HG02571 (cell line): ENCODE results near the gene XK.
A peak's percentile ranks its signal among the peaks of the same experiment; 100 is the strongest.
"Not testable (repeated sequence)": the region's sequence is repeated elsewhere in the genome, so short reads cannot be mapped to it uniquely, and the experiment has no call there.

Experiments used
- ATAC-seq: cut with Tn5 transposase; IDR thresholded peaks from one replicate; pipeline ENCODE4 v1.9.1; 2021; ENCODE audit warnings: mild to moderate bottlenecking, moderate library complexity; ENCODE audit not compliant: unreplicated experiment

Gene XK, protein sequence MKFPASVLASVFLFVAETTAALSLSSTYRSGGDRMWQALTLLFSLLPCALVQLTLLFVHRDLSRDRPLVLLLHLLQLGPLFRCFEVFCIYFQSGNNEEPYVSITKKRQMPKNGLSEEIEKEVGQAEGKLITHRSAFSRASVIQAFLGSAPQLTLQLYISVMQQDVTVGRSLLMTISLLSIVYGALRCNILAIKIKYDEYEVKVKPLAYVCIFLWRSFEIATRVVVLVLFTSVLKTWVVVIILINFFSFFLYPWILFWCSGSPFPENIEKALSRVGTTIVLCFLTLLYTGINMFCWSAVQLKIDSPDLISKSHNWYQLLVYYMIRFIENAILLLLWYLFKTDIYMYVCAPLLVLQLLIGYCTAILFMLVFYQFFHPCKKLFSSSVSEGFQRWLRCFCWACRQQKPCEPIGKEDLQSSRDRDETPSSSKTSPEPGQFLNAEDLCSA

DNA sequence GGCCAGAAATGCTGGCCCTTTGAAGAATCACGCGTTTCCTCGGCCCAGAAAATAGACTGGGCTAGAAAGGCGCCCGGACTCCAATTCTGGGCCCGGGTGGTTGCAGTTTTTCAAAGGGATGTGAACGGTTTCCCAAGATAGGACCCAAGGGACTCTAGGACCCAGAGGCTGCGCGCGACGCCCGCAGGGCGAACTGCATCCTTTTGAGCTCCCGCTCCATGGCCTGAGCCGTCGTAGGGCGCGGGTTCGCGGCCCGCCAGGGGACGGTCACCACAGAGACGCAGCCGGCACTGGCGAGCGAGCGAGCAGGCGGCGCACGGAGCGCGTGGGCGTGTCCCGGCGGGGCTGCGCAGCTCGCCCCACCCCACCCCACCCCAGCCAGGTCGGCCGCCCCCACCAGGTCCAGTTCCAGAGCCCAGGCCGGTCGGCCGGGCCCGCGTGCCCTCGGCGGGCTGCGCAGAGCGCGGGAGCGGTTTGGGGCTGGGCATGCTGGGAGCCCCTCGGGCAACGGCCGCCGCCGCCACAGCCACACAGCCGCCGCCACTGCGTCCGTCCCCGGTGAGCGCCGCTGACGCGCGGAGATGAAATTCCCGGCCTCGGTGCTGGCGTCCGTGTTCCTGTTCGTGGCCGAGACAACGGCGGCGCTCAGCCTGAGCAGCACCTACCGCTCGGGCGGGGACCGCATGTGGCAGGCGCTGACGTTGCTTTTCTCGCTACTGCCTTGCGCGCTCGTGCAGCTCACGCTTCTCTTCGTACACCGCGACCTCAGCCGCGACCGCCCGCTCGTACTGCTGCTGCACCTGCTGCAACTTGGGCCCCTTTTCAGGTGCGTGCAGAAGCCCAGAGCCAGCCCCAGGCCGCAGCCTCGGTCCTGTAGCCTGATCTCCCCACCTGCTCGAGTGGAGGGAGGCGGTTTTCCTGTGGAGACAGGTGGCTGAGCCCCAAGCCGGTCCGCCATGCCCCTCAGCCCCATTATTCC is at the start of gene XK:
TSS of gene XK (plus strand) at position 411 of the 979 bp plus-strand sequence. CDS start at position 582, 171 bp downstream.
- ATAC-seq = peak; percentile 58

- ATAC-seq = no peak
Measured at GRCh38 chrX:37638047-37638446, 47.5 kb upstream of the XK start.

DNA sequence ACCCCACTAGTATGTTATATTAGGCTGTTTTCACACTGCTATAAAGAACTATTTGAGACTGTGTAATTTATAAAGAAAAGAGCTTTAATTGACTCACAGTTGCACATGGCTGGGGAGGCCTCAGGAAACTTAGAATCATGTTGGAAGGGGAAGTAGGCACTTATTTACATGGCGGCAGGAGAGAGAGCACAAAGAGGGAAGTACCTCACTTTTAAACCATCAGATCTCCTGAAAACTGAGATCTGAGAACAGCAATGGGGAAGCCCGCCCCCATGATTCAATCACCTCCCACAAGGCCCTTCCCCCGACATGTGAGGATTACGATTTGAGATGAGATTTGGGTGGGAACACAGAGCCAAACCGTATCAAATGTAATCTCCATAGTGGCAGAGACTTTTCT is 45.4 kb upstream of the XK start:
- no peak for ATAC-seq

DNA sequence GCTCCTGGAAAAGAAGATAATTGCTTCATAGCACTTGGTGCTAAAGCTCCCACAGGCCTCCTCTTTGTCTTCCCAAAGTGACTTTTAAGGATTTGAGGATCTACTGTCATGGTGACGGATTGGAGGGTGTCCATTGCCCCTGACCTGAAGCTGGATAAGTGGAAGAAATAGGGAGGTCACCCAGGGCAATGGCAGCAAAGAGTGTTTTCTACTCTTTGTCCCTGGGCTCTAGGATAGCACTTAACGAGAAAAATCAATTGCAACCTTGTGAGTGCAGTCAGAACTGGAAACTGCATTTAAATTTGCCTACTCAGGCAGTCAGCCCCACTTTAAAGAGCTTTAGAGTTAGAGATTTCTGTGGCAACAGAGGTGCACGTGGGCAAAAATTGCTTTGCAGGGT is 43.7 kb upstream of the XK start:
- no peak for ATAC-seq

- ATAC-seq = no peak
Measured at GRCh38 chrX:37644381-37645305, 40.9 kb upstream of the XK start.

GRCh38 chrX:37646254-37646653 is 39.3 kb upstream of the XK start:
- ATAC-seq = no peak

GRCh38 chrX:37650879-37651278 is 34.7 kb upstream of the XK start:
- ATAC-seq = not testable (repeated sequence)

- ATAC-seq = no peak
Measured at GRCh38 chrX:37651921-37652452, 33.6 kb upstream of the XK start.

DNA sequence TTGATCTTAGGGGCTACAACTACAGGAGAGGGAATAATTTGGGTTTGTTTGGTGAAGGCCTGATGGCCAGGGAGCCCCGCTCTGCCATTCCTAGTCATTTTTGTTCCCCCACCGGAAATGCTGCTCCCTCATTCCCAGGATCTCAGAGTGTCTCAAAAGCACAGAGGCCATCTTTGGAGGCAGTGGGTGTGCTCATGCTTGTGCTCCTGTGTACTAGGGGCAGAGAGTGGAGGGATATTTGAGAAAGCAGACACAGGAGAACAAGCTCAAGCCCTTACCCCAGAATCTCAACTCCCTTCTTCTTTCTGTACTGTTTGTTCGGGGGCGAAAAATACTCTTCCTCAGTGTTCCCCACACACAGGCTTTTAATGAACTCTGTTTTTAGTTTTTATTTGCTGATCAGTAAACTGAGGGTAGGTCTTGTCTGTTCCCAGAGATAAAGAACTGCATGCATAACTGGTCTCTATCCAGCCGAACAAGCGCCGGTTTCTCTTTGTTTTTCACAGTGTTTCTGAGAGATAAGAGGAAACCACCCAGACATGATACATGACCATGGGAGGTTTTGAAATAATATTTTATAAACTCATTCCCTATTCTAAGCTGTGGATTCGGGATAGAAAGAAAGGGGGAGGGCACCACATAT is 32.9 kb upstream of the XK start:
- ATAC-seq = no peak

- no peak for ATAC-seq
Measured at GRCh38 chrX:37653397-37654085, 32.0 kb upstream of the XK start.

DNA sequence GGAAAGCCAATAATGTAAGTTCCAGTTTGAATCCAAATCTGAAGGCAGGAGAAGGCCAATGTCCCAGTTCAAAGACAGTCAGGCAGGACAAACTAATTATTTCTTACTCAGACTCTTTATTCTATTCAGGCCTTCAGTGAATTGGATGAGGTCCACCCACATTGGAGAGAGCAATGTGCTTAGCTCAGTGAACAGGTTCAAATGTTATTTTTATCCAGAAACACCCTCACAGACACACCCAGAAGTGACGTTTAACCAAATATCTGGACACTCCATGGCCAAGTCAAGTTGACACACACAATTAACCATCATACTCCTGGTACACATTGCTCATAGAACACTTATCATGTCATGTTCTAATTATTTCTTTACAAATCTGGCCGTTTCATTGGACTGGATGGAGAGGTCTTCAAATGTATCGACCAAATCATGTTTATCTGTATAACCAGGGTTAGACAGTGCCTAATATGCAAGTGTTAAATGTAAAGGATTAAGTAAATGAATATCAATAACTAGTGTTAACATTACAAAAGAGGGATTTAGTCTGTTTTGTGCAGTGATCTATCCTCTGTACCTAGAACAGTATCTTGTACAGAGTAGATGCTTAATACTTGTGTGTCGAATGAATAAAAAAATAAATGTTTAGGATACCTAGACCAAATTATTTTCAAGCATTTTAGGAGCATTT is 27.1 kb upstream of the XK start:
- no peak for ATAC-seq

GRCh38 chrX:37659047-37659446 is 26.5 kb upstream of the XK start:
- no peak for ATAC-seq

- ATAC-seq = no peak
Measured at GRCh38 chrX:37662181-37662580, 23.4 kb upstream of the XK start.

GRCh38 chrX:37666516-37666915 is 19.1 kb upstream of the XK start:
- no peak for ATAC-seq

- no peak for ATAC-seq
Measured at GRCh38 chrX:37667141-37667540, 18.4 kb upstream of the XK start.

- ATAC-seq = no peak
Measured at GRCh38 chrX:37672563-37672962, 13.0 kb upstream of the XK start.

GRCh38 chrX:37676811-37677210 is 8.8 kb upstream of the XK start:
- no peak for ATAC-seq

DNA sequence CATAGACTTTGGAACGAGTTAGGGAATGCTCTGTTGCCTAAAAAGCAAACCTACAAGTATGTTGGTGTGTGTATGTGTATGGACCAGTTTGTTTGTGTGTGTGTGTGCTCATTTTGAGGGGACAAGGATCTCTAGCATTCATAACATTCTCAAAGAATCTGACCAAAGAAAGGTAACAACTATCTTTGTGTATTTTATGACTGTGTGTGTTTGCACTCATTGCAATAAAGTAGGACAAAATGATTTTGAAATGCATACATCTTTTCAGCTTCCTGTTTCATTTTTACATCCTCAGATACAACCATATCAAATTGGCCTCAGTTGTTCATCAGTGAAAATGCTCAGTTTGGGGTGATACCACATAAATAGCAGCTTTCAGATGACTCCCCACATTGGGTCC is 8.3 kb upstream of the XK start:
- no peak for ATAC-seq

- ATAC-seq = peak; percentile 83
Measured at GRCh38 chrX:37677765-37678164, 7.8 kb upstream of the XK start.
